SK-N-SH treated with all-trans-retinoic acid at 6 μM for 48 hours (cell line): ENCODE measurements around the gene NUMBL.

ENCODE experiments used
- ATAC-seq: fragments of 200-7000 bp; cut with Tn5 transposase; 3 replicates; pipeline ENCODE4 v1.9.1; 2020; ENCODE audit warnings: mild to moderate bottlenecking, moderate library complexity
- BACH2 ChIP-seq: fragments of 250-450 bp; sonication (Bioruptor Pico); IDR thresholded peaks from 2 replicates; pipeline ENCODE4 v1.9.0; 2021; ENCODE audit warnings: mild to moderate bottlenecking, borderline replicate concordance
- CREB5 ChIP-seq: fragments of 250-450 bp; sonication (Bioruptor Pico); IDR thresholded peaks from 2 replicates; pipeline ENCODE4 v1.5.1; 2020; ENCODE audit warnings: low read depth, mild to moderate bottlenecking, moderate library complexity
- CSDC2 ChIP-seq: fragments of 250-450 bp; sonication (Bioruptor Pico); IDR thresholded peaks from 2 replicates; pipeline ENCODE4 v1.5.0; 2020; ENCODE audit warnings: mild to moderate bottlenecking, moderate library complexity
- CSRNP3 ChIP-seq: fragments of 250-450 bp; sonication (Bioruptor Pico); IDR thresholded peaks from 2 replicates; pipeline ENCODE4 v1.5.1; 2021; ENCODE audit warnings: mild to moderate bottlenecking, moderate library complexity
- ESRRG ChIP-seq: fragments of 250-450 bp; sonication (Bioruptor Pico); IDR thresholded peaks from 2 replicates; pipeline ENCODE4 v1.6.1; 2021; ENCODE audit warnings: mild to moderate bottlenecking
- GLIS3 ChIP-seq: fragments of 250-450 bp; sonication (Bioruptor Pico); IDR thresholded peaks from 2 replicates; pipeline ENCODE4 v1.5.0; 2020; ENCODE audit warnings: mild to moderate bottlenecking, moderate library complexity
- ISL1 ChIP-seq: fragments of 250-450 bp; sonication (Bioruptor Pico); IDR thresholded peaks from 2 replicates; pipeline ENCODE4 v2.1.2; 2022; ENCODE audit warnings: mild to moderate bottlenecking, moderate library complexity
- OSR1 ChIP-seq: fragments of 250-450 bp; sonication (Bioruptor Pico); IDR thresholded peaks from 2 replicates; pipeline ENCODE4 v1.8.0; 2022; ENCODE audit warnings: moderate library complexity, mild to moderate bottlenecking, inconsistent platforms
- PATZ1 ChIP-seq: fragments of 250-450 bp; sonication (Bioruptor Pico); IDR thresholded peaks from 2 replicates; pipeline ENCODE4 v1.8.0; 2020; ENCODE audit warnings: mild to moderate bottlenecking, moderate library complexity, borderline replicate concordance
- PPARA ChIP-seq: fragments of 250-450 bp; sonication (Bioruptor Pico); IDR thresholded peaks from 2 replicates; pipeline ENCODE4 v1.5.0; 2020; ENCODE audit warnings: mild to moderate bottlenecking, borderline replicate concordance
- RARB ChIP-seq: fragments of 250-450 bp; sonication (Bioruptor Pico); IDR thresholded peaks from 2 replicates; pipeline ENCODE4 v1.8.0; 2021; ENCODE audit warnings: mild to moderate bottlenecking, moderate library complexity
- SNAI2 ChIP-seq: fragments of 250-450 bp; sonication (Bioruptor Pico); IDR thresholded peaks from 2 replicates; pipeline ENCODE4 v1.5.0; 2020; ENCODE audit warnings: mild to moderate bottlenecking, moderate library complexity
- TOX ChIP-seq: fragments of 250-450 bp; sonication (Bioruptor Pico); IDR thresholded peaks from 2 replicates; pipeline ENCODE4 v1.8.0; 2021; ENCODE audit warnings: mild to moderate bottlenecking, moderate library complexity, borderline replicate concordance
- ZFP3 ChIP-seq: fragments of 250-450 bp; sonication (Bioruptor Pico); IDR thresholded peaks from 2 replicates; pipeline ENCODE4 v1.5.0; 2020; ENCODE audit warnings: mild to moderate bottlenecking, moderate library complexity
- ZFP30 ChIP-seq: fragments of 450-650 bp; formaldehyde crosslinking; IDR thresholded peaks from 2 replicates; pipeline ENCODE4 v1.5.0; 2022; ENCODE audit warnings: mild to moderate bottlenecking, moderate library complexity
- ZNF565 ChIP-seq: fragments of 450-650 bp; formaldehyde crosslinking; conservative IDR thresholded peaks from 2 replicates; pipeline ENCODE4 v1.5.0; 2020; ENCODE audit warnings: low read depth, mild to moderate bottlenecking, moderate library complexity
- ZNF70 ChIP-seq: fragments of 450-650 bp; formaldehyde crosslinking; IDR thresholded peaks from 2 replicates; pipeline ENCODE4 v1.5.0; 2020; ENCODE audit warnings: mild to moderate bottlenecking, moderate library complexity
- ZNF8 ChIP-seq: fragments of 450-650 bp; formaldehyde crosslinking; IDR thresholded peaks from 2 replicates; pipeline ENCODE4 v1.5.0; 2020; ENCODE audit warnings: mild to moderate bottlenecking, moderate library complexity
- TF ChIP-seq, protein P1 (sequence below): fragments of 250-450 bp; sonication (Bioruptor Pico); IDR thresholded peaks from 2 replicates; pipeline ENCODE4 v1.8.0; 2021; ENCODE audit warnings: low read depth, mild to moderate bottlenecking, moderate library complexity, borderline replicate concordance

The NUMBL gene

GRCh38 chr19:40726279-40726678 is 35.8 kb upstream of the NUMBL start:
- TF ChIP-seq TOX (no peak), ESRRG (CRISPR knock-in tag) (no peak), ISL1 (CRISPR knock-in tag) (no peak), BACH2 (no peak), OSR1 (no peak), CREB5 (CRISPR knock-in tag) (no peak), ZFP3 (no peak), CSRNP3 (CRISPR knock-in tag) (no peak), PPARA (CRISPR knock-in tag) (no peak), GLIS3 (no peak)
- TF ChIP-seq, protein P1, sequence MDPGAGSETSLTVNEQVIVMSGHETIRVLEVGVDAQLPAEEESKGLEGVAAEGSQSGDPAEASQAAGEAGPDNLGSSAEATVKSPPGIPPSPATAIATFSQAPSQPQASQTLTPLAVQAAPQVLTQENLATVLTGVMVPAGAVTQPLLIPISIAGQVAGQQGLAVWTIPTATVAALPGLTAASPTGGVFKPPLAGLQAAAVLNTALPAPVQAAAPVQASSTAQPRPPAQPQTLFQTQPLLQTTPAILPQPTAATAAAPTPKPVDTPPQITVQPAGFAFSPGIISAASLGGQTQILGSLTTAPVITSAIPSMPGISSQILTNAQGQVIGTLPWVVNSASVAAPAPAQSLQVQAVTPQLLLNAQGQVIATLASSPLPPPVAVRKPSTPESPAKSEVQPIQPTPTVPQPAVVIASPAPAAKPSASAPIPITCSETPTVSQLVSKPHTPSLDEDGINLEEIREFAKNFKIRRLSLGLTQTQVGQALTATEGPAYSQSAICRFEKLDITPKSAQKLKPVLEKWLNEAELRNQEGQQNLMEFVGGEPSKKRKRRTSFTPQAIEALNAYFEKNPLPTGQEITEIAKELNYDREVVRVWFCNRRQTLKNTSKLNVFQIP, result no peak
- ATAC-seq, result no peak

GRCh38 chr19:40724855-40725254 is 34.4 kb upstream of the NUMBL start:
- no peak for ATAC-seq

GRCh38 chr19:40724315-40724714 is 33.9 kb upstream of the NUMBL start:
- TF ChIP-seq ZNF565 (CRISPR knock-in tag) (no peak), ISL1 (CRISPR knock-in tag) (no peak), SNAI2 (CRISPR knock-in tag) (no peak), OSR1 (no peak), PPARA (CRISPR knock-in tag) (no peak), CSRNP3 (CRISPR knock-in tag) (no peak)
- TF ChIP-seq, all 23 proteins: peak for 0
- ATAC-seq, result no peak

More at GRCh38 chr19:40724855-40725254, 34.4 kb upstream of the NUMBL start:
- no peak for TF ChIP-seq CSRNP3 (CRISPR knock-in tag)

DNA sequence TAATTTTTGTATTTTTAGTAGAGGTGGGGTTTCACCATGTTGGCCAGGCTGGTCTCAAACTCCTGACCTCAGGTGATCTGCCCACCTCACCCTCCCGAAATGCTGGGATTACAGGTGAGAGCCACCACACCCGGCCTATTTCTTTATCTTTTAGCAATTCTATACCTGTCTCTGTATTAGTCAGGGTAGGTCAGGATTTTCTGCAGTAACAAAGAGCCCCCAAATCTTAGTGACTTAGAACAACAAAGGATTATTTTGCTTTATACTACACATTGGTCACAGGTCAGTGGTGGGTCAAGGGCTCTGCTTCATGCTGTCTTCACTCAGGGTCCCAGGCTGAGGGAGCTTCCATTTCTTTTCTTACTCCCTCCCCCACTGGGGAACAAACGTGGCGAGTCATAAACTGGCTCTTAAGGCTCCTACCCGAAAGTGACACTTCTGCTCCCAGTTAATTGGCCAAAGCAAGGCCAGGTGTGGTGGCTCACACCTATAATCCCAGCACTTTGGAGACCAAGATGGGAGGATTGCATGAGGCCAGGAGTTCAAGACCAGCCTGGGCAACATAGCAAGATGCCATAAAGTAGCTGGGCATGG is 33.3 kb upstream of the NUMBL start:
- TF ChIP-seq CSRNP3 (CRISPR knock-in tag) (no peak), CSDC2 (CRISPR knock-in tag) (no peak), ZNF70 (no peak), OSR1 (no peak), SNAI2 (CRISPR knock-in tag) (no peak), ZFP3 (no peak), RARB (CRISPR knock-in tag) (no peak), PATZ1 (no peak), GLIS3 (no peak), ESRRG (CRISPR knock-in tag) (no peak), TOX (no peak), ZNF8 (CRISPR knock-in tag) (no peak), BACH2 (no peak), ISL1 (CRISPR knock-in tag) (no peak), ZFP30 (CRISPR knock-in tag) (no peak), ZNF565 (CRISPR knock-in tag) (no peak)
- TF ChIP-seq, protein P1, result no peak
- TF ChIP-seq, all 23 proteins: peak for 0
- no peak for ATAC-seq
